VCaP (cell line): ENCODE measurements around the gene TAB2.

Experiments
- H3K27ac ChIP-seq: fragments of 450-650 bp; 2 replicates; pipeline ENCODE4 v1.5.1; 2017
- TF ChIP-seq, protein P1 (sequence below): fragments of 450-650 bp; conservative IDR thresholded peaks from 2 replicates; pipeline ENCODE4 v1.5.1; 2017; ENCODE audit warnings: mild to moderate bottlenecking, moderate library complexity

The TAB2 gene, protein sequence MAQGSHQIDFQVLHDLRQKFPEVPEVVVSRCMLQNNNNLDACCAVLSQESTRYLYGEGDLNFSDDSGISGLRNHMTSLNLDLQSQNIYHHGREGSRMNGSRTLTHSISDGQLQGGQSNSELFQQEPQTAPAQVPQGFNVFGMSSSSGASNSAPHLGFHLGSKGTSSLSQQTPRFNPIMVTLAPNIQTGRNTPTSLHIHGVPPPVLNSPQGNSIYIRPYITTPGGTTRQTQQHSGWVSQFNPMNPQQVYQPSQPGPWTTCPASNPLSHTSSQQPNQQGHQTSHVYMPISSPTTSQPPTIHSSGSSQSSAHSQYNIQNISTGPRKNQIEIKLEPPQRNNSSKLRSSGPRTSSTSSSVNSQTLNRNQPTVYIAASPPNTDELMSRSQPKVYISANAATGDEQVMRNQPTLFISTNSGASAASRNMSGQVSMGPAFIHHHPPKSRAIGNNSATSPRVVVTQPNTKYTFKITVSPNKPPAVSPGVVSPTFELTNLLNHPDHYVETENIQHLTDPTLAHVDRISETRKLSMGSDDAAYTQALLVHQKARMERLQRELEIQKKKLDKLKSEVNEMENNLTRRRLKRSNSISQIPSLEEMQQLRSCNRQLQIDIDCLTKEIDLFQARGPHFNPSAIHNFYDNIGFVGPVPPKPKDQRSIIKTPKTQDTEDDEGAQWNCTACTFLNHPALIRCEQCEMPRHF

DNA sequence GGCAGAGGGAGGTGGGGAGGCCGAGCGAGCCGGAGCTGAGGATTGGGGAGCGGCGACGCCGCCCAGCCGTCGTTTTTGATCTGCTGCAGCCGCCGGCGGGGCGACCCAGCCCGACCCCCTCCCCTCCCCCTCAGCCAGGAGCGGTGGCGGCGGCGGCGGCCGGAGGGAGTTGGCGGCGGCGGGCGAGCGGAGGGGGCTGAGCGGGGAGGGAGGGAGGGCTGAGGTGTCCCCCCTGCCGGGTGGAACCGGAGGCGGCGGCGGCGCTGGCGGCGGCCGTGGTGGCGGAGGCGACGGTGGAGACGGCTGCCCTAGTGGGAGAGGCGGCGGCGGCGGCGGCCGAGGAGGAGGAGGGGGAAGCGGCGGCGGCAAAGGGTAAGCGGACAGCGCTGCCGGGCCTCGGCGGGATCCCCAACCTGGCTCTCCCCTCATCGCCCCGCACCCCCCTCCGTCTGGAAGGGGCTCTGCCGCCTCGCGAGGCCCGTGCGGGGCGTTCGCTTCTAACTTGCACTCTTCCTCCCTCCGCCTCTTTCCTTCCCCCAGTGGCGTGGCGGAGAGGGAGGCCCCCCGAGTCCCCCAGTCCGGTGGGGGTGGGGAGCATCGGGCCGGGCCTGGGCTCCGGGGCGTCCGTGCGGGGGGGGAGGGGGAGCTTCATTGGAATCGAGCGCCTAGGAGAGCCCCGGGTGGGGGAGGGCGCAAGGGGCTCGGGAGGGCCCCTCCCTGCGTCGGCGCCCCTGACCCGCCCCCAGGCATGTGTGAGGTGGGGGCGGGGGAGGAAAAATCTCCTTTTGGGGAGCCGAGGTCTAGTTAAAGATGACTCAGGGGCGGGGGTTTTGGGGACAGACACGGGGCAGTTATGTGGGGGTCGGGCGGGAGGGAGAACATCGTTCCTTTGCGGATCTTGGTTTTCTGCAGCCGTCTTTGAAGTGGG is at the start of gene TAB2:
Gene TAB2, plus strand, starts transcription at position 69 of the 928 bp plus-strand sequence. CDS start 52,286 bp downstream, outside the sequence.
- TF ChIP-seq, protein P1, sequence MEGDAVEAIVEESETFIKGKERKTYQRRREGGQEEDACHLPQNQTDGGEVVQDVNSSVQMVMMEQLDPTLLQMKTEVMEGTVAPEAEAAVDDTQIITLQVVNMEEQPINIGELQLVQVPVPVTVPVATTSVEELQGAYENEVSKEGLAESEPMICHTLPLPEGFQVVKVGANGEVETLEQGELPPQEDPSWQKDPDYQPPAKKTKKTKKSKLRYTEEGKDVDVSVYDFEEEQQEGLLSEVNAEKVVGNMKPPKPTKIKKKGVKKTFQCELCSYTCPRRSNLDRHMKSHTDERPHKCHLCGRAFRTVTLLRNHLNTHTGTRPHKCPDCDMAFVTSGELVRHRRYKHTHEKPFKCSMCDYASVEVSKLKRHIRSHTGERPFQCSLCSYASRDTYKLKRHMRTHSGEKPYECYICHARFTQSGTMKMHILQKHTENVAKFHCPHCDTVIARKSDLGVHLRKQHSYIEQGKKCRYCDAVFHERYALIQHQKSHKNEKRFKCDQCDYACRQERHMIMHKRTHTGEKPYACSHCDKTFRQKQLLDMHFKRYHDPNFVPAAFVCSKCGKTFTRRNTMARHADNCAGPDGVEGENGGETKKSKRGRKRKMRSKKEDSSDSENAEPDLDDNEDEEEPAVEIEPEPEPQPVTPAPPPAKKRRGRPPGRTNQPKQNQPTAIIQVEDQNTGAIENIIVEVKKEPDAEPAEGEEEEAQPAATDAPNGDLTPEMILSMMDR = no peak
- peak within 1 kb of the TSS; percentile 96 for H3K27ac ChIP-seq

DNA sequence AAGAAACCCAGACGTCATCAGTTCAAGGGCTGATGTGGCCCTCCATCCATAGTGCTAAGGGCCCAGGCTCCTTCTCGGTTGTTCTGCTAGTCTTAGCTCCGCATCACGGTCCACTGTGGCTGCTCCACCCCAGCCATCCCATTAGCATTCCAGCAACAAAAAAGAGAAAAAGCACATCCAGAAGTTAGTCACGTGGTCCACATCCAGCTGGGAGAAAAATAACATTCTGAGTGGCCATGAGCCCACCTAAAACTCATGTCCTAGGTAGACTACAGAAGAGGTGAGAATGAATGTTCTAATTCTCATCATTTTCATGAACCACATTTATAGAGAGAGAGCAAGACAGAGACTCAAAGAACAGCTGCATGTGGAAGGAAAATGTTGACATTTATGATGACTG is 49.4 kb upstream of the TAB2 start:
- TF ChIP-seq, protein P1 = no peak
- no peak overlapping the region for H3K27ac ChIP-seq

DNA sequence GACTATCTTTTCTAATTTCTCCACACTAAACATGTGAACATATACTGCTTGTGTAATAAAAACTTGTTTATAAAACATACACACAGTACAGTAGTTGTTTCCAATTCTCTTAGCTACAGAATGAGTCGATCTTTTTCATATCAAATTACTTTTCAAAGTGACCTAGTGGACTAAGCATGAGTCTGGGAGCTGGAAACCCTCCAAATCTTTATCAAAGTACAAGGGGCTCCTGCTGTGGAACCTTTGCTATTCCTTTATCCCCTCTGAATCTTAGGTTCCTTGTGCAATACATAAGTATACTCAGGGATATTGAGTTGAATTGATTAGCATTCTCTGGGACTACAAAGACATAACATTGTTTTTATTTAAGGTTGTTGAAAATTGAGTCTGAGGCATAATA is 48.7 kb upstream of the TAB2 start:
- TF ChIP-seq, protein P1 = no peak
- no peak overlapping the region for H3K27ac ChIP-seq

DNA sequence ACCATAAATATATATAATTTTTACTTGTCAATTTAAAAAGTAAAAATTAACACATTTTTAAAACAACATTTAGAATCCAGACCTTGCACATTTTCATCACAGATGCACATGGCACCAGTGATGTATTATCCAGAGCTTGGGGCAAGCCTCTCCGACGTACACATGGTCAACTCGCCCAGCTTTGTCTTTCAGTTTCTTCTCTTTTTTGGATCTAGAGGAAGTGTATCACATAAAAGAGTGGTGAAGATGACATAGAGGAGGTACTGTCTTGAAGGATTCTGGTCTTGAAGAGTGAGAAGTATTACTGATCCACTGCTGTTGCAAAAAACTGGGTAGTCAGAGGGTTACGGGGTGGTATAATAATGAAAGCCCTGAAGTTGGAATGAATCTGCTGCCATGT is 46.9 kb upstream of the TAB2 start:
- TF ChIP-seq, protein P1 = no peak
- no peak overlapping the region for H3K27ac ChIP-seq

DNA sequence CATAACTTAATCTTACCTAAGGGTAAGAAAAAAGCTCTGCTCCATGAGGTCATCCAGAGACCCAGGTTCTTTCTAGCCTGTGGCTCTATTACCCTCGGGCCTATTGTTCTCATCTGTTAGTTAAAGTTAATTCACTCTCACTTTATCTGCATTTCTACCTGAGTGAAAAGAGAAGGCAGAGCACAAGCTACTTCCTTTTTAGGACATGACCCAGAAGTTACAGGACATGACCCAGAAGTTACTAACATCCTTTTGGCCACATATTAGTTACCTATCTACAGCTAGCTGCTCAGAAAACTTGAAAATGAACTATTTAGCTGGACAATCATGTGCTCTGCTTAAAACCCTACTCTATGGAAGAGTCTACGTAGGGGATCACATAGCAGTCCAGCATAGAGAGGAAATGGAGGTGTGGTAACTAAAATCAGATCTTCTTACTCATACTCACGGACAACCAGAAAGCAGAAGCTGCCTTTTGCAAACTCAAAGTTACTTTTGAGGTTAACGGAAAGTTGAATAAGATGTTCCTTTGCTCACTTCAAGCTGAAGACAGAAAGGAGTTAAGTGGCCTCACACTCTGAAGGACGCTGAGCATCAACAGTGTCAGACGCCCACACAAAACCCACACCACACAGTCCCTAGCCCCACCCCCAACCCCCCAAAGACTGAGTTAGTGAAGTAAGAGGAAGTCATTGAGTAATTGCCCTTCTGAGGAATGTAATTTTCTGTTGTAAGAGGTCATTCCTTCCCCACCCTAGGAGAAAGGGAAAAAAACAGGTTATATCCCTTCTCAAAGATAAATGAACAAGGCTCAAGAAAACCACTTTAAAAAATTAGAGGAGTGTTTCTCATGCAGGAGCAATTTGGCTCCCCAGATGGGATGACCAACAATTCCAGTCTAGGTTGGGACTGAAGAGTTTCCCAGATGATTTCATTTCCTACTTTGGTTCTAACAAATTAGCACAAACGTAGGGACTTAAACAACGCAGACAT is 45.9 kb upstream of the TAB2 start:
- no peak overlapping the region for H3K27ac ChIP-seq

DNA sequence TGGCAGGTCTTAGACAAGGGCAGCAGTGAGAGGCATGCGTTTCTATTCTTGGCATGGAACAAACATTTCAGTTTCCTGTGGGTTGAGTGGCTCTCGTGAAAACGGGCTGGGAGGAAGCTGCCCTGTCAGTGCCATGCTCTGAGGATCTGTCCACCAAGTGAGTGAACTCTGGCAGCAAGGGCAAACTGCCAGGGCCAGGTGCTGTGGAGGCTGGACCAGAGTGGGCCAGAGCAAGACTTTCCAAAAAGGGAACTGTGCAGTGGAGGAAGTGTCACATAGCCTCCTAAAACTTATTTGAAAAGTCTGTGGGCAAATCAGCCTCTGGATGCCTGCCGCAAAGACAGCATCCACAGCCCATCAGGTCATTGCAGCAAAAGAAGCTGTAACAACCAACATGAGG is 44.2 kb upstream of the TAB2 start:
- TF ChIP-seq, protein P1 = no peak

More for the DNA sequence above, 45.9 kb upstream of the TAB2 start:
- TF ChIP-seq, protein P1 = no peak

More for the DNA sequence above, 44.2 kb upstream of the TAB2 start:
- no peak overlapping the region for H3K27ac ChIP-seq
